ENCODE data around the gene ZMAT2.
"Not testable (repeated sequence)": the region's sequence is repeated elsewhere in the genome, so short reads cannot be mapped to it uniquely, and the experiment has no call there.

ZMAT2 gene, protein sequence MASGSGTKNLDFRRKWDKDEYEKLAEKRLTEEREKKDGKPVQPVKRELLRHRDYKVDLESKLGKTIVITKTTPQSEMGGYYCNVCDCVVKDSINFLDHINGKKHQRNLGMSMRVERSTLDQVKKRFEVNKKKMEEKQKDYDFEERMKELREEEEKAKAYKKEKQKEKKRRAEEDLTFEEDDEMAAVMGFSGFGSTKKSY

DNA sequence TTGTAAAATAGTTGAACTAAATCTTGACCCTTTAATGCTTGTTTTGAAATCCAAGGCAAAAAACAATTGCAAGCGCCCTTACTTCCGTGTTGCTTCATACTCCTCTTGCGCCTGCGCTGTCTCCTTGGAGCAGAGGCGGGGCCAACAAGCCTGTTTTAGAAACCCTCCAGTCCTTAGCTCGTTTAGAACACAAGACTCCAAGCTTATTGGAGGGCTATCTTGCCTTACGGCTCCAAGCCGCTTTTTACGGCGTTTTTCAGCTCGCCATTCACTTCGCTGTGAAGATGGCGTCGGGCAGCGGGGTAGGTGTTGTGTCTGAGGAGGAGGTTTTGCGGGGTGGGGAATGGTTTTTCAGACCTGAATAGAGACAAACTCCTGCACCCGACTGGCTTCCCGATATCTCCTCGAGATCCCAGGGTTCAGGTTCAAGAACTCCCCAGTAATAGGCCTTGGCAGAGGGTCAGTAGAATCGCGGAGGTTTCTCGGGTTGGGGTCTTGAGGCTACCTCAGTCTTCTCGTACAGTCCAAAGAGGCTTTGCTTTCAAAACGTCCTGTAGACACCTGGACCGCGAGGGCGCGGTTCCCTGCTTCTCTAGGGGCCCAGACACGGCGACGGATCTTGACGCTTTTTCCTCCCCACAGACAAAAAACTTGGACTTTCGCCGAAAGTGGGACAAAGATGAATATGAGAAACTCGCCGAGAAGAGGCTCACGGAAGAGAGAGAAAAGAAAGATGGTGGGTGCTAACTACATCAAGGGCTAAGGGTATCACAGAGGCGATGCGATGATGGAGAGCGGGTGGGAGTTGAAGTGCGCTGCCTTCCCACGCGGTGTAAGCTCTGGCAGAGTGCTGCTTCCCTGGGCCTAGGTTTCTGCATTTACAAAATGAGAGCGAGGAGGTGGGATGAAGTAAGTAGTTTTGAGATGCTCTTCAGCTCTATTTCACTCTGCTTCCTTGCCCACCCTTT lies at the start of gene ZMAT2:
Gene ZMAT2, plus strand, starts transcription at position 271 of the 968 bp plus-strand sequence. Its CDS starts 14 bp downstream, at position 285.
- no peaks in the 10 kb centered on the region for H3K27me3 Mint-ChIP-seq
- H3K27ac Mint-ChIP-seq = peak within 1 kb of the TSS; percentile 87

DNA sequence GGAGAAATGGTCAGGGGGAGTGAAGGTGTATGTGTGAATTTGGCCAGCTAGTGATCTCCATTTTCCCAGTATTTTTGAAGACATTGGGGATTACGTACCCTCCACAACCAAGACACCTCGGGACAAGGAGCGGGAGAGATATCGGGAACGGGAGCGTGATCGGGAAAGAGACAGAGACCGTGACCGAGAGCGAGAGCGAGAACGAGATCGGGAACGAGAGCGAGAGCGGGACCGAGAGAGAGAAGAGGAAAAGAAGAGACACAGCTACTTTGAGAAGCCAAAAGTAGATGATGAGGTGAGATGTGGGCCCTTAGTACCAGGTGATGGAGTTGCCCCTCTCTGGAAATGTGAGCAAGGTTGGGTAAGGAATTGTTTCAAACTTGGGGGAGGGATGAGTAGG lies 41.4 kb upstream of the ZMAT2 start:
- Mint-ChIP-seq H3K4me3 (no peak overlapping the region), H3K27me3 (no peaks in the 10 kb centered on the region), H3K36me3 (peaks cover 11% of the 10 kb centered on the region), H3K9me3 (ENCODE audit: low read depth) (no peaks in the 10 kb centered on the region), H3K27ac (no peak overlapping the region), H3K4me1 (ENCODE audit: low read depth) (peaks cover 8% of the 10 kb centered on the region)

More for the DNA sequence above, at the start of gene ZMAT2:
- no peaks in the 10 kb centered on the region for H3K9me3 Mint-ChIP-seq (ENCODE audit: low read depth)
- H3K4me1 Mint-ChIP-seq (ENCODE audit: low read depth) = peaks cover 25% of the 10 kb centered on the region
- peaks cover 16% of the 10 kb centered on the region for H3K36me3 Mint-ChIP-seq
- H3K4me3 Mint-ChIP-seq = peak within 1 kb of the TSS; percentile 96

DNA sequence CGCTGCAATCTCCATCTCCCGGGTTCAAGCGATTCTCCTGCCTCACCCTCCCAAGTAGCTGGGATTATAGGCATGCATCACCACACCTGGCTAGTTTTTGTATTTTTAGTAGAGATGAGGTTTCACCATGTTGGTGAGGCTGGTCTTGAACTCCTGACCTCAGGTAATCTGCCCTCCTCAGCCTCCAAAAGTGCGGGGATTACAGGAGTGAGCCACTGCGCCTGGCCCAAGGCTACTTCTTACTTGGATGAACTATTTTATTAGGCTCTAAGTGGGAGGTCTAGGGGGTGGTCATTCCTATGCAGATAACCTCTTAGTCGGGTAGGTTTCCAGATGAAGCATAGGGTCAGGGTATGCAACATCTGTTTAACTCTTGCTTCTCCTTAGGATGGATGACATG lies 39.9 kb upstream of the ZMAT2 start:
- H3K27me3 Mint-ChIP-seq; H3K9me3 Mint-ChIP-seq (ENCODE audit: low read depth); H3K27ac Mint-ChIP-seq; H3K4me3 Mint-ChIP-seq: not testable (repeated sequence)
- Mint-ChIP-seq H3K36me3 (peaks cover 11% of the 10 kb centered on the region), H3K4me1 (ENCODE audit: low read depth) (peaks cover 14% of the 10 kb centered on the region)

DNA sequence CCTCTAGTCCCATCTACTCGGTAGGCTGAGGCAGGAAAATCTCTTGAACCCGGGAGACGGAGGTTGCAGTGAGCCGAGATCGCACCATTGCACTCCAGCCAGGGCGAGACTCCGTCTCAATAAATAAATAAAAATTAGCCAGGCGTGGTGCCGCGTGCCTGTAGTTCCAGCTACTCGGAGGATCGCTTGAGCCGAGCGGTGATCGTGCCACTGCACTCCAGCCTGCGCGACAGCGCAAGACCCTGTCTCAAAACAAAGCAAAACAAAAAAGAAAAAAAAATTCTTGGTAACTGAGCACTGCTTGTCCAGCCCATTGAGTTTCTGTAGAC lies 36.3 kb upstream of the ZMAT2 start:
- Mint-ChIP-seq H3K27ac (peak overlapping the region; percentile 95), H3K4me3 (peak overlapping the region; percentile 98), H3K36me3 (peaks cover 15% of the 10 kb centered on the region), H3K4me1 (ENCODE audit: low read depth) (peaks cover 37% of the 10 kb centered on the region), H3K9me3 (ENCODE audit: low read depth) (no peaks in the 10 kb centered on the region), H3K27me3 (no peaks in the 10 kb centered on the region)

DNA sequence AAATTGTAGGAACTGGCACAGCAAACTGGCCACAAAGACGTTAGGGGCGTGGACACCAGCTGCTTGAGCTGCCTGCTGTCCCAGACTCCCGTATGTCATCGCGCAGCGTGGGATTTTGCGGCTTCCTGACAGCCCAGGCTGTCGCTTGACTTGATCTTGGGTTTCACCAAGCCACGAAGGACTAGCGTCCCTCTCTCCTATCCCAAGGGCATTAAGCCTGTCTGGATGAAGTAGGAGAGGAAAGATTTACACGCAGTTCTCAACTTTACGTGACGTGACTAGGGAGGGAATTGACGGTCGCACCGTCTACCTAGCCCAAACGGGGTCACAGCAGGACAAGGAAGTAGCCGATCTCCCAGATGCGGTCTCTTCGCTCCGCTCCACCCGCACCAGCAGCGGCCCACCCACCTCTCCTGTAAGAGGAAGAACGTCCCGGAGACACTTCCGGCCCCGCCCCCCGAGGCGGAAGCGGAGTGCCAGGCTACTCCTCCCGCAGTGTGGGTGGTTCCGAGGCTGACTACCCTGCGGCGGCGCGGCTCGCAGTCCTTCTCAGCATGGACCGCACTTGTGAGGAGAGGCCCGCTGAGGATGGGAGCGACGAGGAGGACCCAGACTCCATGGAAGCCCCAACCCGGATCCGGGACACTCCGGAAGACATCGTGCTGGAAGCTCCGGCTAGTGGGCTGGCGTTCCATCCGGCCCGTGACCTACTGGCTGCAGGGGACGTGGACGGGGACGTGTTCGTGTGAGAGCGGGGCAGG lies 35.7 kb upstream of the ZMAT2 start, which contains the start of gene WDR55:
Gene WDR55, plus strand, starts transcription at position 546 of the 761 bp plus-strand sequence. Its CDS starts 9 bp downstream, at position 555.
- Mint-ChIP-seq H3K27ac (peak within 1 kb of the TSS; percentile 95), H3K4me3 (peak within 1 kb of the TSS; percentile 98)

DNA sequence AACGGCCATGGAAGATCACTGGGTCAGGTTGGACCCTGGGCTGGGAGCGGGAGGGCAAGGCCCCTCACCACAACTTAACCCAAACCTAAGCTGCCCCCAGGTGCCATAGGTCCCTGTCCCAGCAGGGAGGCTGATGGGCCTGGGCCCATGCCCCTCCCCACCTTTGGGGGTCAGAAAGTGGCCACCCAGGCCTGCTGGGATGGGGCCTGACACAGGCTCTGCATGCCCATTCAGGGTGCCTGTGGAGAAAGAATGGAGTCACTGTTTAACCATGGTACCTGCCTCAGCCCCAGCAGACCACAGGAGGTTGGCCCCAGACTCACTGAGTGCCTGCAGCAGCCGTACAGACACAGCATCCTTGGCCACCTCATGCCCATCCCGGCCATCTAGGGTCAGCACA lies 29.2 kb upstream of the ZMAT2 start:
- Mint-ChIP-seq H3K4me1 (ENCODE audit: low read depth) (peaks cover 25% of the 10 kb centered on the region), H3K36me3 (peaks cover 17% of the 10 kb centered on the region)
- not testable (repeated sequence) for H3K9me3 Mint-ChIP-seq (ENCODE audit: low read depth); H3K27ac Mint-ChIP-seq; H3K4me3 Mint-ChIP-seq; H3K27me3 Mint-ChIP-seq

More for the DNA sequence above, 35.7 kb upstream of the ZMAT2 start, which contains the start of gene WDR55:
- Mint-ChIP-seq H3K4me1 (ENCODE audit: low read depth) (peaks cover 37% of the 10 kb centered on the region), H3K27me3 (no peaks in the 10 kb centered on the region), H3K9me3 (ENCODE audit: low read depth) (no peaks in the 10 kb centered on the region), H3K36me3 (peaks cover 15% of the 10 kb centered on the region)

DNA sequence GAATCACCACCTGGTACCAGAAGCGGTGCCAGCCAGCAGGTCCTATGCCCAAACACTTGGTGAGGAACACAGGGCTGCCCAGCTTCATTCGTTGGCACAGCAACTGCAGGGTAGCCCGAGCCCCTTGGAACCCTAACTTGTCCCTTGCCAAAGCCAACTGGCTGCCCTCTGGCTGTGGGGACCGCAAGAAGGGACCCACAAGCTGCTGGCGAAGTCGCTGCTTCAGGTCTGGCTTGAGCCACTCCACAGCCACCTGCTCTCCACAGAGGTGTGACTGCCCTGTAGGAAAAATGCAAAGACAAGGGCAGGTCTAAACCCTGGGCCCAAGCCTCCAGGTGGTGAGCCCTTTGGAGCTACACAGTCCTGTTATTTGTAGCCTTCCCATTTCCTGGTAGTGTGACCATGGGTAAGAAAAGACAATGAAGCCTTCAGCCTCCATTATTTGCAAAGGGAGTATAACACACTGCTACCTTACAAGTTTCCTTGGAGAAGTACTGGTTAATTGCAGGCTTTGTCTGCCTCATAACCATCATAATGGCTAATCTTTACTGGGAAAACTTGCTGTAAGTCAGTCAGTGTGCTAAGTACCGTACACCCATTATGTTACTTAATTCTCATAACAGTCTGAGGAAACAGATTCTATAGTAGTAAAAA lies 28.6 kb upstream of the ZMAT2 start:
- no peak overlapping the region for H3K27ac Mint-ChIP-seq

DNA sequence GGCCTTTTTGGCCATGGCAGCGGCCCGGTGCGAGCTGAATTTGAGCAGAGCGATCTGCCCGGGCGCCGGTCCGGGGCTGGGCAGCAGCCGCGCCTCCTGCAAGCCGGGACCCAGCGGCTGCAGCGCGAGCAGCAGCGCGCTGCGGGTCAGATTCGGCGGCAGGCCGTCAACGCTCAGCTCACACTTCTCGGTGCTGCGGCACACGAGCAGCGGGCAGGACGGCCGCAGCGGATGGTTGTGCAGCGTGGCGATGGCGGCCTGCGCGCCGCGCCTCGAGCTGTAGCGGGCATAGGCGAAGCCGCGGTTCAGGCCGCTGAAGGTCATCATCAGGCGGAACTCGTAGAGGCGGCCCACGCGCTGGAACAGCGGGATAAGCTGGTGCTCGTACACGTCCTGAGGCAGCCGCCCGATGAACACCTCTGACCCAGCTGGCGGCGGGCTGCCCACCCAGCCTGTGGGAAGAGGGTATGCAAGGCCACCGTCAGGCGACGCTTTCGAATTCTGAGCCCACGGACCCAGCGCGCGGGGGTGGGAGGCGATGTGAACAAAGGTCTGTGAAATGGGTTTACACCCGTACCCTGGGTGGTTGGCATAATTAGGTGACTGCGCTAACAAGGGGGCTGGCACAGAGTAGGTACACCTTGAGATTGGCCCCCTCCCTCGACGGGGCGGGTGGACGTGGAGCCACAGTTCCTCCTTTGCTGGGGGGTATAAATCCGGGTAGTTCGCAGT lies 27.6 kb upstream of the ZMAT2 start:
- H3K27me3 Mint-ChIP-seq = no peaks in the 10 kb centered on the region
- H3K27ac Mint-ChIP-seq = no peak overlapping the region
- no peaks in the 10 kb centered on the region for H3K9me3 Mint-ChIP-seq (ENCODE audit: low read depth)
- H3K4me3 Mint-ChIP-seq = no peak overlapping the region
- peaks cover 9% of the 10 kb centered on the region for H3K36me3 Mint-ChIP-seq
- peaks cover 11% of the 10 kb centered on the region for H3K4me1 Mint-ChIP-seq (ENCODE audit: low read depth)

More for the DNA sequence above, 28.6 kb upstream of the ZMAT2 start:
- no peak overlapping the region for H3K4me3 Mint-ChIP-seq
- H3K9me3 Mint-ChIP-seq (ENCODE audit: low read depth) = no peaks in the 10 kb centered on the region
- H3K36me3 Mint-ChIP-seq = peaks cover 14% of the 10 kb centered on the region
- no peaks in the 10 kb centered on the region for H3K27me3 Mint-ChIP-seq
- H3K4me1 Mint-ChIP-seq (ENCODE audit: low read depth) = peaks cover 21% of the 10 kb centered on the region

DNA sequence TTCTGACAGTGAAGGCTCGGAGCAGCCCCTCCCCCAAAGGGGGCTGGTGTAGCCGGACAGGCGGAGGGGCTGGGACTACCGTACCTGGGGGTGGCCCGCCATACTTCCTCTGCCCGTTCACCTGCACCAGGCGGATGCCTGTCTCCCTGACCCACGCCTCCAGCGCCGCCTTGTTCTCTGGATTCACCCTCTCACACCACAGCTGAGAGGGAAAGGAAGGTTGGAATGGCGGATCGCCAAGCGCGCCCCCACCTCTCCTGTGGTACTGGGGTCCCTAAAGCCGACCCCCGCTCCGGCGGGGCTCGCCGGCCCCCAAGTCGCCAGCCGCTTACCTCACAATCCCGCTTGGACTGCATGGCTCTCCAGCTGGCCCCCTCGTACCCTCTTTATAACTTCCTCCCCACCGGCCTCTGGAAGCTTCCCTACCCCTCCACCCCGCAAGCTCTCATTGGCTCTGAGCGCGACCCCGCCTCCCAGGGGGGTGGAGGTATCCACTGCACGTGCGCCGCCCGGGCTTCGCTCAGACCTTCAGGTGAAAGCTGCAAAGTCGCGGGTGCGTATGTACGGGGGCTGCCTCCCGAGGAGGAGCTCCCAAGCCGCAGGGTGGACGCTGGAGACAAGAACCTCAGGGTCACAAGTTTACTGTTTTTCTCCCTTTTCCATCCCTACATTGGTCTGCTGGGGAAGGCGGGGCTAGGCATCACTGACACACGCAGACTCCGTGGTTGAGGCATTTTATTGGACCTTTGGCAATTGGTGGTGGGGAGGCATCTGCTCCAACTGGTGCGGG lies 26.9 kb upstream of the ZMAT2 start, which contains the start of gene DND1:
Gene DND1, minus strand, starts transcription at position 390 of the 790 bp plus-strand sequence. Its CDS starts 34 bp downstream, at position 356.
- Mint-ChIP-seq H3K4me3 (no peak within 1 kb of the TSS), H3K36me3 (peaks cover 6% of the 10 kb centered on the region), H3K27ac (no peak within 1 kb of the TSS)

DNA sequence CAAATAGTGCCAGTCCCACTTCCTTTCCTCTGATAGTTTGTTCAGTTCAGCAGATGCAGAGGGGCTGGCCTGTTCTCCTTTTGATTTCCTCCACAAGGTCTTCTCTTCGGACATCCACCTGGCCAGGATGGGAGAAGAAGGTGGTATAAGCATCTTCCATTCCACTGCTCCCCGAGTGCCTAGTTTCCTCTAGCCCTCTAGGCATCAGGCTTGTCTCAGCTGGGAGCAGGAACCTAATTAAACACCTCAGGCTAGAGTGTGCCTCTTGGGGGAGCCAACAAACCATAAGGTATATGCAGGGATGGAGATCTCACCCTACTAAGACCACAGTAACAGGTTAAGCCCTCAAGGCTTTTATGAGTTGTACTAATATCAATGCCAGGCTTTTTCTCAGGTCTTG lies 26.0 kb upstream of the ZMAT2 start:
- Mint-ChIP-seq H3K9me3 (ENCODE audit: low read depth) (no peaks in the 10 kb centered on the region), H3K27me3 (no peaks in the 10 kb centered on the region), H3K4me3 (no peak overlapping the region), H3K27ac (no peak overlapping the region), H3K4me1 (ENCODE audit: low read depth) (peaks cover 4% of the 10 kb centered on the region), H3K36me3 (peaks cover 6% of the 10 kb centered on the region)

More for the DNA sequence above, 26.9 kb upstream of the ZMAT2 start, which contains the start of gene DND1:
- H3K27me3 Mint-ChIP-seq = no peaks in the 10 kb centered on the region
- peaks cover 4% of the 10 kb centered on the region for H3K4me1 Mint-ChIP-seq (ENCODE audit: low read depth)
- no peaks in the 10 kb centered on the region for H3K9me3 Mint-ChIP-seq (ENCODE audit: low read depth)

DNA sequence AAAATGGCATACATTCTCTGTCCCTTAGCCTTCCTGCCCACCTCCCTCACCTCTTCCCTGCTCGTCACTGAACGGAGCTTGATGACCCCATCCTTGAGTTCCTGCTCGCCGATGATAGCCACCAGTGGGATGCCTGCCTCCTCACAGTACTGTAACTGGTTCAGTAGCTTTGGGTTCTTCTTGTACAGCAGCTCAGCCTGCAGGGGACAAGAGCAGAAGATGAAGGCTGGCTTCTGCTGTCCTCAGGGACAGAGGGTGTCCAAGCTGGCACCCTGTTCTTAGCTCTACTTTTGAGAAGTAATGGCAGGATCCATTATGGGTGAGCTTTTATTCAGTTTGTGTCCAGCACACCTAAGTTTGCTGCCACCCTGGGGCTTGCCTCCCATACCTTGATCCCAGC lies 25.6 kb upstream of the ZMAT2 start:
- Mint-ChIP-seq H3K4me1 (ENCODE audit: low read depth) (peaks cover 4% of the 10 kb centered on the region), H3K36me3 (peaks cover 6% of the 10 kb centered on the region), H3K9me3 (ENCODE audit: low read depth) (no peaks in the 10 kb centered on the region), H3K27me3 (no peaks in the 10 kb centered on the region), H3K27ac (no peak overlapping the region), H3K4me3 (no peak overlapping the region)

DNA sequence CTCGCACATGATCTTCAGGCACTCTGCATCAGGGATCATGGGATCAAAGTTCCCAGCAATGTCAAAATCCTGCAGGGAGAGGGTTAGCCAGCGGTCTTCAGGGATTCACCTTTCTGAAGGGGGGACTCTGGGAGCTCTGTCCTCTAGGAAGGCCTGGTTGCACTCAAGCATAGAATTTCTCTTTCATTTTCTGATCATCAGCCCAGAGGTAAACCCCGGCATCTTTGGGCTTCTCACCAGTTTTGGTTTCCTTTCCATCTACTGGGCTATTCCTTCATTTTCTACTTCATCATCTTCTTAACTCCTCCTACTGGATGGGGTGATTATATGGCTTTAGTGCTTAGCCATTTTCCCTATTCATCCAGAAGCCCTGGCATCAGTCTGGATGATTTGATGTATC lies 22.3 kb upstream of the ZMAT2 start:
- H3K9me3 Mint-ChIP-seq (ENCODE audit: low read depth) = no peaks in the 10 kb centered on the region
- H3K27ac Mint-ChIP-seq = peak overlapping the region; percentile 68
- no peak overlapping the region for H3K4me3 Mint-ChIP-seq
- peaks cover 8% of the 10 kb centered on the region for H3K36me3 Mint-ChIP-seq
- H3K4me1 Mint-ChIP-seq (ENCODE audit: low read depth) = peaks cover 4% of the 10 kb centered on the region
- H3K27me3 Mint-ChIP-seq = no peaks in the 10 kb centered on the region

DNA sequence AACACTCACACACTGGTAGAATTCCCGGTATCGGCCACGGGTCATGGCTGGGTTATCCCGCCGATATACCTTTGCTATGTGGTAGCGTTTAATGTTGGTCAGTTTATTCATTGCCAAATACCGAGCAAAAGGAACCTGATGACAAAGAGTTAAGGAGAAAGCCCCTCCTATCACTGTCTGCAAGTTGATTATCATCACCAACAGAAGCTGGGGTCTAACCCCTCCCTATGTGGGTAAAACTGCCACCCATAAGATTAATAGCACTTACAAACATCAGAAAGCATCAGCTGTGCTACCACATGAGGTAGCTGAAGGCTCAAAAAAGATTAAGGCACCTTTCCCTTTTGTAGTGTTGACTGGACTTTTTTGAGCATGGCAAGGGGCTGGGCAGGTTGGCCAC lies 21.3 kb upstream of the ZMAT2 start:
- H3K9me3 Mint-ChIP-seq (ENCODE audit: low read depth) = no peaks in the 10 kb centered on the region
- H3K36me3 Mint-ChIP-seq = peaks cover 9% of the 10 kb centered on the region
- H3K27ac Mint-ChIP-seq = no peak overlapping the region
- no peak overlapping the region for H3K4me3 Mint-ChIP-seq
- H3K4me1 Mint-ChIP-seq (ENCODE audit: low read depth) = peaks cover 4% of the 10 kb centered on the region
- no peaks in the 10 kb centered on the region for H3K27me3 Mint-ChIP-seq

Data from activated naive CD8-positive, alpha-beta T cell (primary cell).